ENCODE measurements around the gene C9.

GRCh38 chr5:39352951-39353350, 11.3 kb downstream of the C9 start:
- TF ChIP-seq POLR2A (IDR thresholded peaks at IDR 0.05) = no peak
- TF ChIP-seq CTCF (IDR thresholded peaks at IDR 0.05) = no peak
